Measurements from ENCODE around the gene CD300A. TPM values are rescaled to one million over a fixed set of nuclear protein-coding genes. Genes with fewer than 3 reads are reported as not detected.

Gene CD300A
- total and polyA plus RNA-seq, 2 of the 4 experiments (the other 2 are of a cell fraction), result not detected

DNA sequence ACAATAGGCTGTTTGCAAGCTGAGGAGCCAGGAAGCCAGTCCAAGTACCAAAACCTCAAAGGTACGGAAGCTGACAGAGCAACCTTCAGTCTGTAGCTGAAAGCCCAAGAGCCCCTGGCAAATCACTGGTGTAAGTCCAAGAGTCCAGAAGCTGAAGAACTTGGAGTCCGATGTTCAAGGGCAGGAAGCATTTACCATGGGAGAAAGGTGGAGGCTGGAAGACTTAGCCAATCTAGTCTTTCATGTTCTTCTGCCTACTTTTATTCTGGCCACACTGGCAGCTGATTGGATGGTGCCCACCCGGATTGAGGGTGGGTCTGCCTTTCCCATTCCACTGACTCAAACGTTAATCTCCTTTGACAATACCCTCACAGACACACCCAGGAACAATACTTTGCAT is 49.5 kb downstream of the CD300A start:
- Histone ChIP-seq H3K4me2 (ENCODE audit: low read depth, low read length) (no peak overlapping the region), H2AFZ (replicated peaks; ENCODE audit: low read length, poor library complexity) (no peak overlapping the region), H3K4me1 (ENCODE audit: control insufficient read depth, insufficient read depth, low read length) (no peaks in the 10 kb centered on the region), H3K27me3 (ENCODE audit: control insufficient read depth, insufficient read depth, low read length) (no peaks in the 10 kb centered on the region), H3K4me3 (ENCODE audit: insufficient read depth, low read depth, low read length) (no peak overlapping the region), H4K5ac (ENCODE audit: low read depth, low read length) (no peak overlapping the region), H3K56ac (ENCODE audit: extremely low read depth, insufficient read depth, low read length) (no peak overlapping the region), H2AK5ac (ENCODE audit: low read depth, low read length) (no peak overlapping the region), H3K9me3 (ENCODE audit: control insufficient read depth, insufficient read depth, low read length) (peaks cover 37% of the 10 kb centered on the region), H2BK15ac (ENCODE audit: low read depth, low read length) (no peak overlapping the region), H3K23ac (ENCODE audit: low read depth, low read length) (no peak overlapping the region), H3K4ac (ENCODE audit: low read depth, low read length) (no peak overlapping the region), H4K20me1 (ENCODE audit: insufficient read depth, low read length) (no peaks in the 10 kb centered on the region), H3K27ac (ENCODE audit: insufficient read depth, low read length) (no peak overlapping the region), H4K8ac (ENCODE audit: low read depth in 2 of 2, low read length in 2 of 2) (no peak overlapping the region), H2AK9ac (replicated peaks; ENCODE audit: low read depth, low read length, poor library complexity) (no peak overlapping the region), H3K36me3 (ENCODE audit: control insufficient read depth, insufficient read depth, low read length) (no peaks in the 10 kb centered on the region), H3K9me1 (ENCODE audit: insufficient read depth, low read length) (no peaks in the 10 kb centered on the region), H3K79me1 (ENCODE audit: low read depth in 1 of 2, low read length in 2 of 2) (no peaks in the 10 kb centered on the region), H3K18ac (ENCODE audit: low read depth, low read length) (no peak overlapping the region), H3K14ac (replicated peaks; ENCODE audit: low read depth, low read length) (no peak overlapping the region), H2BK5ac (ENCODE audit: low read depth, low read length, poor library complexity, severe bottlenecking) (no peak overlapping the region), H4K91ac (ENCODE audit: insufficient read depth, low read depth, low read length) (no peak overlapping the region), H2BK120ac (ENCODE audit: low read depth, low read length) (no peak overlapping the region), H3K9ac (ENCODE audit: low read depth, low read length) (no peak overlapping the region), H2BK20ac (ENCODE audit: low read depth, low read length) (no peak overlapping the region)
- 44% methylated on average over 2 of the region's 4 CpGs; no CpG with 5 or more reads in 1 of the 2 experiments for WGBS, 2 experiments (ENCODE audit: extremely low coverage in 2 of 2, insufficient read length in 1 of 2)
- no peak for DNase-seq
- CTCF ChIA-PET, result no interaction called here
- BruUV-seq (replicated peaks), result no TSS peak
- in situ Hi-C loops (cut with MboI; ENCODE audit: low sequenced_read_pairs) (no loop called here), intact Hi-C loops (cut with micrococcal nuclease) (no loop called here), dilution Hi-C loops (cut with HindIII; ENCODE audit: low sequenced_read_pairs, unreplicated experiment) (no loop called here)
- ATAC-seq (ENCODE audit: low read depth), result no peak
- TF ChIP-seq, protein P1, sequence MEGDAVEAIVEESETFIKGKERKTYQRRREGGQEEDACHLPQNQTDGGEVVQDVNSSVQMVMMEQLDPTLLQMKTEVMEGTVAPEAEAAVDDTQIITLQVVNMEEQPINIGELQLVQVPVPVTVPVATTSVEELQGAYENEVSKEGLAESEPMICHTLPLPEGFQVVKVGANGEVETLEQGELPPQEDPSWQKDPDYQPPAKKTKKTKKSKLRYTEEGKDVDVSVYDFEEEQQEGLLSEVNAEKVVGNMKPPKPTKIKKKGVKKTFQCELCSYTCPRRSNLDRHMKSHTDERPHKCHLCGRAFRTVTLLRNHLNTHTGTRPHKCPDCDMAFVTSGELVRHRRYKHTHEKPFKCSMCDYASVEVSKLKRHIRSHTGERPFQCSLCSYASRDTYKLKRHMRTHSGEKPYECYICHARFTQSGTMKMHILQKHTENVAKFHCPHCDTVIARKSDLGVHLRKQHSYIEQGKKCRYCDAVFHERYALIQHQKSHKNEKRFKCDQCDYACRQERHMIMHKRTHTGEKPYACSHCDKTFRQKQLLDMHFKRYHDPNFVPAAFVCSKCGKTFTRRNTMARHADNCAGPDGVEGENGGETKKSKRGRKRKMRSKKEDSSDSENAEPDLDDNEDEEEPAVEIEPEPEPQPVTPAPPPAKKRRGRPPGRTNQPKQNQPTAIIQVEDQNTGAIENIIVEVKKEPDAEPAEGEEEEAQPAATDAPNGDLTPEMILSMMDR (conservative IDR thresholded peaks at IDR 0.05; ENCODE audit: low read depth, low read length), result no peak
- no peak for TF ChIP-seq NFE2L2 (IDR thresholded peaks at IDR 0.05; ENCODE audit: low read depth, low read length)
- no peak for TF ChIP-seq RCOR1 (IDR thresholded peaks at IDR 0.05; ENCODE audit: insufficient replicate concordance, low read length)
- no peak for TF ChIP-seq POLR2A (IDR thresholded peaks at IDR 0.05; ENCODE audit: low read depth, low read length)
- no peak for TF ChIP-seq CHD1 (IDR thresholded peaks at IDR 0.05; ENCODE audit: low read depth, low read length)
- TF ChIP-seq CEBPB (IDR thresholded peaks at IDR 0.05; ENCODE audit: low read depth, low read length), result no peak
- TF ChIP-seq MXI1 (IDR thresholded peaks at IDR 0.05; ENCODE audit: borderline replicate concordance, low read depth, low read length), result no peak
- TF ChIP-seq, protein P2, sequence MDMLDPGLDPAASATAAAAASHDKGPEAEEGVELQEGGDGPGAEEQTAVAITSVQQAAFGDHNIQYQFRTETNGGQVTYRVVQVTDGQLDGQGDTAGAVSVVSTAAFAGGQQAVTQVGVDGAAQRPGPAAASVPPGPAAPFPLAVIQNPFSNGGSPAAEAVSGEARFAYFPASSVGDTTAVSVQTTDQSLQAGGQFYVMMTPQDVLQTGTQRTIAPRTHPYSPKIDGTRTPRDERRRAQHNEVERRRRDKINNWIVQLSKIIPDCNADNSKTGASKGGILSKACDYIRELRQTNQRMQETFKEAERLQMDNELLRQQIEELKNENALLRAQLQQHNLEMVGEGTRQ (IDR thresholded peaks at IDR 0.05; ENCODE audit: low read depth, low read length), result no peak
- TF ChIP-seq, protein P3, sequence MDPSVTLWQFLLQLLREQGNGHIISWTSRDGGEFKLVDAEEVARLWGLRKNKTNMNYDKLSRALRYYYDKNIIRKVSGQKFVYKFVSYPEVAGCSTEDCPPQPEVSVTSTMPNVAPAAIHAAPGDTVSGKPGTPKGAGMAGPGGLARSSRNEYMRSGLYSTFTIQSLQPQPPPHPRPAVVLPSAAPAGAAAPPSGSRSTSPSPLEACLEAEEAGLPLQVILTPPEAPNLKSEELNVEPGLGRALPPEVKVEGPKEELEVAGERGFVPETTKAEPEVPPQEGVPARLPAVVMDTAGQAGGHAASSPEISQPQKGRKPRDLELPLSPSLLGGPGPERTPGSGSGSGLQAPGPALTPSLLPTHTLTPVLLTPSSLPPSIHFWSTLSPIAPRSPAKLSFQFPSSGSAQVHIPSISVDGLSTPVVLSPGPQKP (IDR thresholded peaks at IDR 0.05; ENCODE audit: borderline replicate concordance, low read depth, low read length), result no peak
- POLR2A ChIA-PET (ENCODE audit: unreplicated experiment), result no interaction called here

Measured in IMR-90 (cell line).